ENCODE measurements around the gene INPP5A. TPM values are rescaled to one million over a fixed set of nuclear protein-coding genes. Genes with fewer than 3 reads are reported as not detected.

Gene INPP5A
- polyA plus RNA-seq, 3 donors: 31.5 to 35.4 (median 33.1) TPM

GRCh38 chr10:132687181-132687892, 149.8 kb downstream of the INPP5A start:
- no peak for DNase-seq

DNA sequence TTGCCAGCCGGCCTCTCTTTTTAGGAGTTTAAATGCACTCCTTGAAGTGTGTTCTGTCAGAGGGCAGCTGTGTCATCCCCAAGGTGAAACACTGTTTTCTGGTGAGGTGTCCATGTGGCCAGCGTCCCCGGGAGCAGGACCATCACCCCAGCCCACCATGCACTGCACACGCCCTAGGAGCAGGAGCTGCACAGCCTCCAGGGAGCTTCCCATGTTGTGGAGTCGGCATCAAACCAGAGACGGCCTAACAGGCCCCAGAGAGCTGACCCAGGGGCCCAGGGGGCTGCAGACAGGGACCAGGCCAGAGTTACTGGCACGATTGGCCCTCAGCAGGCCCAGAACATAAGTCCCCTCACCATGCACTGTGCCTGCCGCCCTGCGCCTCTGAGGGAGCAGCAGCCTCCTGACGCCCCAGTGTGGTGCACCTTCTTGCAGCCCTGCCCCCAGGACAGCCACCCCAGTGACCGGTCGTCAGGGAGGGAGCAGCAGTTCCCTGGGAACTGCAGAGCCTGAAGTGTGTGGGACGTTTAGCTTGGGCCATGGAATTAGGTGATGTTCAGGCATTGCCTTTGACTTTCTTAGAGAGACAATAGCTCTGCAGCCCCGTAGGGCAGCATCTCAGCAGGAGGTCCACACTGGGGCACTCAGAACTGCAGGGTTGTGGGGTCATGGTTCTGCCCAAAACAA, 150.4 kb downstream of the INPP5A start:
- DNase-seq: no peak

- DNase-seq: no peak
Observed at GRCh38 chr10:132688580-132689420, 151.2 kb downstream of the INPP5A start.

GRCh38 chr10:132689721-132690360, 152.3 kb downstream of the INPP5A start:
- no peak for DNase-seq

- DNase-seq: no peak
Observed at GRCh38 chr10:132690401-132690800, 152.8 kb downstream of the INPP5A start.

DNA sequence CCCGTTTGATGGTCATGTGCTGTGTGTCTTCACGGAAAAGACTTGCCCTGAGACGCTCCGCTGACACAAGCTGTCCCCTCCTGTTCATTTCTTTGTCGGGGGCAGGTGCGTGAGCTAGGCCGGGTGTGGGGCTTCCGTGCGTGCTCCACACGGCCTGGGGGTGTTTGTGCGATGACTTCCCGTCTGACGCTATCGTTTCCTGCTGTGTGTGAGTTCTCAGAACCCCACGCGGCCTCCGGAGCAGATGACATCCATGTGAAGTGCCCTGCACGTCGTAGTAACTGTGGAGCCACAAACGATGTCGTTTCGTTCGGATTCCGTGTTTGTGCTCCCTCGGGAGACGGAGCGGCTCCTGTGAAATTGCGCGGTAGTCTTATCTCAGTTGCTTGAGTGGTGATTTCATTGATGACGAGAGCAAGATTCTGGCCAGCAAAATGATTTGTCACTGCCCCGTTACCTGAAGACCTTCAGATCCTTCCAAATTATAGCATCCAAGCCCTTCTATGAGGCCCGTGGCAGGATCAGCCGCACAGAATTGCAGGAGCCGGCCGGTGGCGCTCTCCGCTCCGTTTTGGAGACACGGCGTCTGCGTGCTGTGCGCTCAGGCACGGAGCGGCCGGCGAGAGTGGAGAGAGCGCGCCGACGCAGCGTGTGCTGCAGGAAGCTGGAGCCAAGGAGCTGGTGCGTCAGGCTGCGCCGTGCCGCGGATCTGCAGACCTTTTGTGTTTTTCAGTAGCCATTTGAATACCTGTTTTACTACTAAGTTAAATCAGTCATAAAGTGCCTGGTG, 153.4 kb downstream of the INPP5A start:
- no peak for DNase-seq

DNA sequence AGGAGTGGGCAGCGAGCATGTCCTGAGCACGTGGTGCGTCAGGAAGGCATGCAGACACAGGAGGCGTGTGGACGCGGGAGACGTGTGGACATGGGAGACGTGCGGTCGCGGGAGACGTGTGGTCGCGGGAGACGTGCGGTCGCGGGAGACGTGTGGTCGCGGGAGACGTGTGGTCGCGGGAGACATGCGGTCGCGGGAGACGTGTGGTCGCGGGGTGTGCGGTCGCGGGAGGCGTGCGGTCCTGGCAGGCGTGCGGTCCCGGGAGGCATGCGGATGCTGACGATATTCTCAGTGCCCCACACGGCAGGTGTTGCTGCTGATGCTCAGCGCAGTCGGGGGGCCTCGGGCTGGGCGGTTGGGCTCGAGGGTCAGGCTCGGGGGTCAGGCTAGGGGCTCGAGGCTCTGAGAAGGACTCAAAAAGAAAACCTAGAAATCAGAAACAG, 154.1 kb downstream of the INPP5A start:
- no peak for DNase-seq

GRCh38 chr10:132692311-132692710, 154.7 kb downstream of the INPP5A start:
- no peak for DNase-seq

DNA sequence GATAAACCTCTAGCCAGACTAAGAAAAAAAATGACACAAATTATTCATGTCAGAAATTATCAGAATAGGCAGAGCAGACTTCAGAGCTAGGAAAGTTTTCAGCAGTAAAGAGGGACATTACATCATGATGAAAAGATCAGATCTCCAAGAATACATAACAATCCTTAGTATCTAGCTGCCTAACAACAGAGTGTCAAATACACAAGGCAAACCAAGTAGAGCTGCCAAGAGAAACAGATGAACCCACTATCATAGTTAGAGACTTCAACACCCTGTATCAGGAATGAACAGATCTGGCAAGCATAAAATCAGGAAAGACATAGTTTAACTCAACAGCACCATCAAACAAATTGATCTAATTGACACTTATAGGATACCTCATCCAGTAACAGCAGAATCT, 156.1 kb downstream of the INPP5A start:
- DNase-seq: no peak

DNA sequence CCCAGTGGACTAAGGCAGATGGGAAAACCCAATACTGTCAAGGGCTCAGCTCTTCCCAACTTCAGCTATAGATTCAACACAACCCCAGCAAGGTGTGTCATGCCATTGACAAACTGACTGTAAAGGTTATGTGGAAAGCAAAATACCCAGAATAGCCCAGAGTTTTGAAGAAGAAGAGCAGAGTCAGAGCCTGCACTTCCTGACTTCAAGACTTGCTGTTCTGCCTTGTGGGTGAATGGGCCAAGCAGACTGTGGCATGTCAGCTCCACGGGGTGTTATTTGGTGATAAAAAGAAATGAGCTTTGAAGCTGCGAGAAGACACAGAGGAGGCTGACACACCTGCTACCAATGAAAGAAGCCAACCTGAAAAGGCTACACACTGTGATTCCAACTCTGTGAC, 158.6 kb downstream of the INPP5A start:
- DNase-seq: no peak

DNA sequence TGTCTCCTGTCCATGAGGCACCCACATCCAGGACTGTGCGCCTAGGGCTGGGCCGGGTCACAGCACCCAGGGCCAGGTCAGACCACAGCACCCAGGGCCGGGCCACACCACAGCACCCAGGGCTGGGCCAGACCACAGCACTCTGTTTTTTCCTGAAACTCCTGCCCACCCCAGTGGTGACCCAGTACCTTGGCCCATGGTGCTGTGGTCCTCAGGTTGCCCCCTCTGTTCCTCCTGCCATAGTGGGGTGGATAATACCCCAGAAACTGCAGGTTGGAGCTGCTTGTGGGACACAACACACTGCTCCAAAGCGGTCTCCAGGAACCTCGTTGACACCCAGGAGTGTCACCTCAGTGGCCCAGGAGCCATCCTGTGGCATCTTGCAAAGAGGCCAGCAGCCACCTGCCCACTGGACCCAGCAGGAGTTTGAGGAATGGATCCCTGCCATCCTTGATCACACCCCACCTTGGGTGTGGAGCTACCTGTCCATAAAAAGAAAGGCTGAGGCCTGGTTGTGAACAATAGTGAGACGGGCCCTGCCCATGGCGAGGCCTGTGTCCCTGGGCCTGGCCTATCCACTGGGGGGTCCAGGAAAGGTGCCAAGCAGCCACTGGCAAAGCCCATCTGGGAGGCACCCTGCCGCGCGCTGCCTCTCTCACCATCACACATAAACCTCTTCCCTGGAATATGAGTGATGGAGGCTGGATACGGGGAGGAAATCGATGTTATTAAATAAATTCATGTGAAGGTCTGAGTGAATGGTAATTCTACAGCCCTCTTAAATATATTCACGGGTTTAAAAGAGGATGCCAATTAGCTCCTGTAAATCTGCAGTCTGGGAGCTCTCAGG, 159.4 kb downstream of the INPP5A start:
- DNase-seq: no peak

GRCh38 chr10:132697578-132698200, 160.1 kb downstream of the INPP5A start:
- DNase-seq: no peak

DNA sequence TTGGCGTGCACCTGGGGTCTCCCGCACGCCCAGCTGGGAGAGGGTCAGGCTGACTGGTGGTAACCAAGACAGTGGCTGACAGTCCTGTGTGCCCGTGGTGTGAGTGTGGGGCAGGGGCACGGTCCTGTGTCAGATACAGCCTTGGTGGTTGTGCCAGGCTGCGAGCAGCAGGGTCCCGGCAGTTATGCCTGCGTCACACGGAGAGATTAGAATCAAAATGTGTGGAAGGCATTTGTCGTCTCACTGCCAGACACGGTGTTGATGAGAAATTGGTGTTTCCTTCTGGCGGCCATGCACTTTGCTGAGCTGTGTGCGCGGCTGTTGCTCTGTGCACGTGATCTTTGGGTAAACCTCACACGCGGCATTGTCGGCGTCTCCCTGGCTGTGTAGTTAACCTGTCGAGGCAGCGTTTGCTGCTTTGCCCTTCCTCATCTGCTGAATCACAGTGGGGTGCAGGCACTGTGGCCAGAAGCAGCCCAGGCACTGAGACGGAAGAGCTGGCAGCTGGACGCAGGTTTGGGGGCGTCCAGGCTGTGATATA, 160.7 kb downstream of the INPP5A start:
- no peak for DNase-seq

DNA sequence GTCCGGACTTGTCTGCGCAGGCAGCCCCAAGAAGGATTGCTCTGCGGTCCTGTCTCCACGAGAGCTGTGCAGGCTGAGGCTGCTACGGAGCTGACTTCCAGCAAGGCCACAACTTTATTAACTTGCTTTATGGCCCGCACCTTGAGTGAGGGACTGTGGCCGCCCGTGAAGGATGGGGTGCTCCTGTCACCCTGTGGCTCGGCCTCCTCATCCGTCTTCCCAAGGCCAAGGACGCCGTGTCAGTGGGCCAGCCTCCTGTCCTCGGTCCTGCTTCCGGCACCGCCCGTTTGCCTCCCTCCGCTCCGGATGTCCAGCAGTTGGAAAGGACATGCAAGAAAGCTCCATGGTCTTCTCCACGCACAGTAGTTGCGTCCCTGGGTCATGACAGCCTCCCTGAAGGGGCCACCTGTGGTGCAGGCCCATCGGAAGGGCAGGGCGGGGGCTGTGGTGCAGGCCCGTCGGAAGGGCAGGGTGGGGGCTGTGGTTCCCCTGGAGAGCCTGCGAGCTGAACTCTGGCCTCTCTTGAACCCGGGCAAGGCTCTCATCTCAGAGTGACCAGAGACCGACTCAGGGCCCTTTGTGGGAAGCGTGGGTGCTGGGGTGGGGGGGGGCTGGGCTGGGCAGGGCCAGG, 161.3 kb downstream of the INPP5A start:
- no peak for DNase-seq

DNA sequence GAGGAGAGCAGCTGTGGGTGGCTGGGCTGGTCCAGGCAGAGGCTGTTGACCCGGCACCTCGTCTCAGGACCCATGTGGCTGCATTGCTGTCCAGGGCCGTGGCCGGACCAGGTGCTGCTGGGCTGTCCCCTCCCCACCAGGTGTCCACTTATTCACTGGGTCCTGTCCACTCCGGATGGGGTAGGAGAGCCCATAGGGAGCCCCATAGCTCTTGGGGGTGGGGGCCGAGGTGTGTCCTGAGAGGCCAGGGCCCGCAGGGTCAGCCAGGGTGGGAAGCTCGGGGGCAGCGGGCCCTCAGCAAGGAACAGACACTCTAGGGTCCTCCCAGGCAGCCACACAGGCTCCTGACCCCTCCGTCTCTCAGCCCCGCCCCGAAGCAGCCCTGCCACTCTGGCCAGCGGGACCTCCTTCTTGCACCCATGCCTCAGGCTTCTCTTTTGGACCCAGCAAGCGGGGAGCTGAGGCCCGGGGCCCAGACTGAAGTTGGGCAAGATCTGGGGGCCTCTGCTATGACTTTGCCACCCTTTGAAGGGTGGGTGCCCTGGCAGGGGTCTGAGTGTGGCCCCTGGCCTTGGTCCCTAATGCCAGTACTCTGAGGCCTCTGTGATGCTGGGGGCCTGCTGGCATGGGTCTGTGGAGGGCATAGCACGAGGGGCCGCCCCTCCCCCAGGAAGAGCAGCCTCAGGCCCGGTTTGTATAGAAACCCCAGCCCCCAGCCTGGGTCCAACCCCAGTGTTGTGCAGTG, 162.0 kb downstream of the INPP5A start:
- no peak for DNase-seq

- no peak for DNase-seq
Observed at GRCh38 chr10:132700156-132701098, 162.8 kb downstream of the INPP5A start.
